ENCODE results near the gene ATN1.

ATN1 gene

GRCh38 chr12:6959805-6960592 lies 32.2 kb downstream of the ATN1 start:
- H3K4me3 ChIP-seq (ENCODE audit: low read length), result no peak overlapping the region
- DNase-seq (ENCODE audit: low read depth), result no peak
- TF ChIP-seq CTCF (conservative IDR thresholded peaks at IDR 0.05; ENCODE audit: low read length), result no peak

GRCh38 chr12:6960593-6961277 lies 33.0 kb downstream of the ATN1 start:
- peak; percentile 34 for TF ChIP-seq CTCF (conservative IDR thresholded peaks at IDR 0.05; ENCODE audit: low read length)
- H3K4me3 ChIP-seq (ENCODE audit: low read length), result no peak overlapping the region
- DNase-seq (ENCODE audit: low read depth), result peak; percentile 32

- H3K4me3 ChIP-seq (ENCODE audit: low read length), result peak overlapping the region; percentile 33
- DNase-seq (ENCODE audit: low read depth), result peak; percentile 66
- no peak for TF ChIP-seq CTCF (conservative IDR thresholded peaks at IDR 0.05; ENCODE audit: low read length)
These were observed 33.5 kb downstream of the ATN1 start for GRCh38 chr12:6961278-6961694.

- peak; percentile 61 for TF ChIP-seq CTCF (conservative IDR thresholded peaks at IDR 0.05; ENCODE audit: low read length)
- peak overlapping the region; percentile 33 for H3K4me3 ChIP-seq (ENCODE audit: low read length)
- DNase-seq (ENCODE audit: low read depth), result peak; percentile 72
These were observed 34.0 kb downstream of the ATN1 start for GRCh38 chr12:6961695-6962284.

- no peak for DNase-seq (ENCODE audit: low read depth)
- H3K4me3 ChIP-seq (ENCODE audit: low read length), result no peak overlapping the region
- no peak for TF ChIP-seq CTCF (conservative IDR thresholded peaks at IDR 0.05; ENCODE audit: low read length)
These were observed 34.7 kb downstream of the ATN1 start for GRCh38 chr12:6962285-6963015.

- no peak overlapping the region for H3K4me3 ChIP-seq (ENCODE audit: low read length)
- no peak for TF ChIP-seq CTCF (conservative IDR thresholded peaks at IDR 0.05; ENCODE audit: low read length)
- DNase-seq (ENCODE audit: low read depth), result no peak
These were observed 35.4 kb downstream of the ATN1 start for GRCh38 chr12:6963016-6963731.
